Stimulated activated CD4-positive, alpha-beta T cell treated with anti-CD3 and anti-CD28 coated beads, Interleukin-12 subunit alpha, Interleukin-12 subunit beta, amount 100 ng/mL, for 24 hours (primary cell): ENCODE measurements around the gene UCN.
"Not testable (repeated sequence)": the region's sequence is repeated elsewhere in the genome, so short reads cannot be mapped to it uniquely, and the experiment has no call there.

Experiments used
- DNase-seq, 2 experiments: peaks; one replicate each; pipeline ENCODE4 v3.0.0-alpha.2; 2020; ENCODE audit warnings: low read depth in 2 of 2

The UCN gene

GRCh38 chr2:27308359-27308881 lies at the start of gene UCN:
TSS of gene UCN (minus strand) at chr2:27308445. CDS start at chr2:27307895, 550 bp downstream.
- DNase-seq: no peak

GRCh38 chr2:27356382-27357181 lies 48.3 kb upstream of the UCN start, which contains the start of gene GTF3C2:
TSS of gene GTF3C2 (minus strand) at chr2:27356764. CDS start at chr2:27343554, 13,210 bp downstream.
- DNase-seq: peak; percentile 82 to 90

- DNase-seq: peak in 1 of 2 experiments; percentile 43
Observed at GRCh38 chr2:27356056-27356381, 47.8 kb upstream of the UCN start.

GRCh38 chr2:27354597-27354927 lies 46.3 kb upstream of the UCN start:
- no peak for DNase-seq

GRCh38 chr2:27353762-27354596 lies 45.7 kb upstream of the UCN start:
- DNase-seq: no peak

GRCh38 chr2:27353386-27353761 lies 45.1 kb upstream of the UCN start:
- DNase-seq: not testable (repeated sequence)

GRCh38 chr2:27351802-27352598 lies 43.8 kb upstream of the UCN start:
- DNase-seq: no peak

- DNase-seq: no peak
Observed at GRCh38 chr2:27350106-27350693, 42.0 kb upstream of the UCN start.

GRCh38 chr2:27347641-27348040 lies 39.4 kb upstream of the UCN start:
- DNase-seq: no peak

- DNase-seq: no peak
Observed at GRCh38 chr2:27336173-27336572, 27.9 kb upstream of the UCN start.

- no peak for DNase-seq
Observed at GRCh38 chr2:27335311-27335710, 27.1 kb upstream of the UCN start.

GRCh38 chr2:27324720-27325119 lies 16.5 kb upstream of the UCN start:
- no peak for DNase-seq

- DNase-seq: no peak
Observed at GRCh38 chr2:27323596-27324285, 15.5 kb upstream of the UCN start.

GRCh38 chr2:27322766-27323595 lies 14.7 kb upstream of the UCN start, which contains the start of gene MPV17:
TSS of gene MPV17 (minus strand) at chr2:27323097. CDS start at chr2:27322517, 580 bp downstream.
- DNase-seq: peak; percentile 77 to 89

- no peak for DNase-seq
Observed at GRCh38 chr2:27322301-27322765, 14.1 kb upstream of the UCN start.

GRCh38 chr2:27320958-27321543 lies 12.8 kb upstream of the UCN start:
- DNase-seq: no peak

- not testable (repeated sequence) for DNase-seq
Observed at GRCh38 chr2:27319839-27320238, 11.6 kb upstream of the UCN start.

- no peak for DNase-seq
Observed at GRCh38 chr2:27316655-27317412, 8.6 kb upstream of the UCN start.

GRCh38 chr2:27315122-27315521 lies 6.9 kb upstream of the UCN start:
- no peak for DNase-seq
